Transverse colon (tissue), 4 donors: ENCODE results near the gene OPALIN. TPM values are rescaled to one million over a fixed set of nuclear protein-coding genes. Genes with fewer than 3 reads are reported as not detected.
A peak's percentile ranks its signal among the peaks of the same experiment; 100 is the strongest.

ENCODE experiments used
- DNase-seq: peaks from one replicate; pipeline ENCODE4 v3.0.0-alpha.2; 2019
- H3K27ac ChIP-seq, 4 donors: fragments of 200-600 bp; sonication (generic); 2 replicates each; pipeline ENCODE4 v1.5.1; 2016 to 2018; ENCODE audit warnings: inconsistent platforms in 4 of 4
- H3K27me3 ChIP-seq: fragments of 200-600 bp; sonication (generic); 2 replicates; pipeline ENCODE4 v1.5.1; 2017; ENCODE audit warnings: inconsistent platforms
- H3K36me3 ChIP-seq, 4 donors: fragments of 200-600 bp; sonication (generic); 2 replicates each; pipeline ENCODE4 v1.5.1; 2017 to 2019; ENCODE audit warnings: inconsistent platforms in 4 of 4
- H3K4me1 ChIP-seq, 4 donors: fragments of 200-600 bp; sonication (generic); 2 replicates each; pipeline ENCODE4 v1.5.1; 2017 to 2020; ENCODE audit warnings: inconsistent platforms in 4 of 4
- H3K4me3 ChIP-seq, 4 donors: fragments of 200-600 bp; sonication (generic); 1 replicate in 1 of 4; 2 replicates in 3 of 4; pipeline versions ENCODE4 v1.5.1 to v1.6.1; 2017 to 2019; ENCODE audit warnings: inconsistent platforms in 4 of 4
- H3K9me3 ChIP-seq, 2 donors: fragments of 200-600 bp; sonication (generic); 2 replicates each; pipeline ENCODE4 v1.5.1; 2017 to 2019; ENCODE audit warnings: inconsistent platforms in 2 of 2
- CTCF ChIP-seq, 5 experiments: fragments of 200-600 bp in 3 of 5; fragments of 450-650 bp in 2 of 5; sonication (generic) in 3 of 5; IDR thresholded peaks; 1 replicate in 2 of 5; 2 replicates in 3 of 5; pipeline ENCODE4 v1.5.1; 2016 to 2017; ENCODE audit warnings: antibody characterized with exemption in 5 of 5, inconsistent platforms in 3 of 5, mild to moderate bottlenecking in 2 of 5, moderate library complexity in 1 of 5
- EP300 ChIP-seq: sonication (generic); formaldehyde crosslinking; IDR thresholded peaks from one replicate; pipeline ENCODE4 v1.6.1; 2017; ENCODE audit warnings: antibody characterized with exemption, low read depth
- POLR2A ChIP-seq: fragments of 450-650 bp; IDR thresholded peaks from one replicate; pipeline ENCODE4 v1.6.1; 2016; ENCODE audit warnings: antibody characterized with exemption, mild to moderate bottlenecking, moderate library complexity
- POLR2AphosphoS5 ChIP-seq, 3 donors: sonication (generic); formaldehyde crosslinking; IDR thresholded peaks; one replicate each; pipeline ENCODE4 v1.6.1; 2016; ENCODE audit warnings: antibody characterized with exemption in 3 of 3
- WGBS, 2 donors: methylation state at CpG; one replicate each; pipeline ENCODE4 v1.1.5; 2018; ENCODE audit warnings: low coverage in 1 of 2; 5-methylcytosine and 5-hydroxymethylcytosine counted together
- in situ Hi-C, 4 donors: fragments of 200-750 bp; cut with MboI; loops; one replicate each; pipeline versions ENCODE4 v1.15.0 to v1.15.1; 2017; ENCODE audit warnings: low sequenced_read_pairs in 3 of 4, low pct_ligation_motif_present in 1 of 4, low pct_unique_long_range_greater_than_20kb in 1 of 4
- intact Hi-C: fragments of 100-400 bp; cut with DNase I; formaldehyde crosslinking; loops from one replicate; pipeline ENCODE4 v1.15.1; 2023; ENCODE audit warnings: low total_unique reads
- total RNA-seq, 4 donors: library from RNA; depleted of rRNA; stranded (reverse); fragments of >200 nt; gene quantifications; one replicate each; pipeline ENCODE4 v1.1.0, GENCODE V29; 2016

Gene OPALIN
- total RNA-seq, 4 donors from 2014 or later, result not detected

GRCh38 chr10:96344178-96344577, 14.6 kb downstream of the OPALIN start:
- 92 to 100% methylated on average over 1 to 4 of the region's 4 CpGs for WGBS, 2 donors
- Histone ChIP-seq H3K27me3 (no peaks in the 10 kb centered on the region), H3K27ac (no peak overlapping the region), H3K36me3 (no peaks in the 10 kb centered on the region), H3K4me1 (no peaks in the 10 kb centered on the region), H3K4me3 (no peak overlapping the region), H3K9me3 (peaks cover 0 to 11% of the 10 kb centered on the region in 2 donors)
- in situ Hi-C loops (no loop called here), intact Hi-C loops (no loop called here)
- no peak for DNase-seq
- no peak for TF ChIP-seq EP300
- no peak for TF ChIP-seq POLR2AphosphoS5 (IDR thresholded peaks at IDR 0.05)

- Histone ChIP-seq H3K27ac (no peak overlapping the region), H3K4me3 (no peak overlapping the region), H3K4me1 (no peaks in the 10 kb centered on the region), H3K36me3 (no peaks in the 10 kb centered on the region), H3K9me3 (peaks cover 0 to 11% of the 10 kb centered on the region in 2 donors), H3K27me3 (no peaks in the 10 kb centered on the region)
- 76 to 78% methylated on average over 4 of the region's 4 CpGs for WGBS, 2 donors
- TF ChIP-seq CTCF (IDR thresholded peaks at IDR 0.05) (no peak), EP300 (no peak), POLR2AphosphoS5 (IDR thresholded peaks at IDR 0.05) (no peak), POLR2A (no peak)
- in situ Hi-C loops, result no loop called here
- DNase-seq, result no peak
- intact Hi-C loops, result no loop called here
Measured at GRCh38 chr10:96342402-96342801, 16.4 kb downstream of the OPALIN start.

DNA sequence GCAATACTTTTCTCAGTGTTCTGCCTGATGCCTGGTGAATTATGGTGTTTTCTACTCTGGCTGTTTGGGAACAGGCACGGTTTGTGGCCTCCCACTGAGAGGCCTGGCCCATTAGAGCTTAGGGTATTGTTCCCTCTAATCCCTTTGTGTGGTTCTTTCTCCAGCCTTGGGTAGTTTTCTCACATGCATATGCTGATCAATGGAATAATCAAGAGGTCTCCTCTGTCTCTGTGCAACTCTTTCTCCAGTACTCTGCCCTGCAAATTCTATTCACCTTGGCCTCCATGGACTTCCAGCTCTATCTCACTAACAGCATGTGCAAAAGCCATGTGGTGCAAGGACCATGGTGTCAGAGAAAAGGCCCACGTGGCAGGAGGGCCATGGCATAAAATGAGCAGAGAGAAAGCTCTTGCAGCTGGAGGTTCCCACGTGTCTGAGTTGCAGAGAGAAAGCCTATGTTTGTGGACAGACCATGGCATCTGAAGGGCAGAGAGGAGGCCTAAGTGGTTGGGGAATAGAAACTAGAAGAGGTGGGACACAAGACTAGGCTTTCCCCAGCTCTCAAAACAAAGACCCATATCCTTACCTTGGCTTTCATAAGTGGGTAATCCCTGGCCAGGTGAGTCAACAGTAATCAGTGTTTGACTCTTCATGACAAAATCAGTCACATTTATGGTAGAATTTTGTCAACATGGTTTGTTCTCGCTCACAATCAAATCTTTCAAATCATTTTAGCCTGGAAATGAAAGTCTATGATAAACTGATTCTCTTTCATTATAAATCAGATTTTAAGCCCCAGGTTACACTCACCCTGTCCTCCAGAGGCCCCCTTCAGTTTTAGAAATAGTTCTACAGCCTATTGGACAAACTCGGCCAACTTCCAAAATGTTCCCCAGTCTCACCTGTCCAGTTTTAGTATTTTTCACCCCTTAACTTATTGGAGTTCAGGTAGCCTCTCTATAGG, 17.3 kb downstream of the OPALIN start:
- Histone ChIP-seq H3K27ac (no peak overlapping the region), H3K4me1 (no peaks in the 10 kb centered on the region), H3K9me3 (peaks cover 0 to 11% of the 10 kb centered on the region in 2 donors), H3K36me3 (no peaks in the 10 kb centered on the region), H3K4me3 (no peak overlapping the region), H3K27me3 (no peaks in the 10 kb centered on the region)
- in situ Hi-C loops, result no loop called here
- TF ChIP-seq POLR2AphosphoS5 (IDR thresholded peaks at IDR 0.05), result no peak
- TF ChIP-seq POLR2A, result no peak
- no peak for TF ChIP-seq CTCF (IDR thresholded peaks at IDR 0.05)
- TF ChIP-seq EP300, result no peak
- WGBS, 2 donors, result 57 to 80% methylated on average over 4 to 5 of the region's 5 CpGs
- no peak for DNase-seq
- intact Hi-C loops, result no loop called here

DNA sequence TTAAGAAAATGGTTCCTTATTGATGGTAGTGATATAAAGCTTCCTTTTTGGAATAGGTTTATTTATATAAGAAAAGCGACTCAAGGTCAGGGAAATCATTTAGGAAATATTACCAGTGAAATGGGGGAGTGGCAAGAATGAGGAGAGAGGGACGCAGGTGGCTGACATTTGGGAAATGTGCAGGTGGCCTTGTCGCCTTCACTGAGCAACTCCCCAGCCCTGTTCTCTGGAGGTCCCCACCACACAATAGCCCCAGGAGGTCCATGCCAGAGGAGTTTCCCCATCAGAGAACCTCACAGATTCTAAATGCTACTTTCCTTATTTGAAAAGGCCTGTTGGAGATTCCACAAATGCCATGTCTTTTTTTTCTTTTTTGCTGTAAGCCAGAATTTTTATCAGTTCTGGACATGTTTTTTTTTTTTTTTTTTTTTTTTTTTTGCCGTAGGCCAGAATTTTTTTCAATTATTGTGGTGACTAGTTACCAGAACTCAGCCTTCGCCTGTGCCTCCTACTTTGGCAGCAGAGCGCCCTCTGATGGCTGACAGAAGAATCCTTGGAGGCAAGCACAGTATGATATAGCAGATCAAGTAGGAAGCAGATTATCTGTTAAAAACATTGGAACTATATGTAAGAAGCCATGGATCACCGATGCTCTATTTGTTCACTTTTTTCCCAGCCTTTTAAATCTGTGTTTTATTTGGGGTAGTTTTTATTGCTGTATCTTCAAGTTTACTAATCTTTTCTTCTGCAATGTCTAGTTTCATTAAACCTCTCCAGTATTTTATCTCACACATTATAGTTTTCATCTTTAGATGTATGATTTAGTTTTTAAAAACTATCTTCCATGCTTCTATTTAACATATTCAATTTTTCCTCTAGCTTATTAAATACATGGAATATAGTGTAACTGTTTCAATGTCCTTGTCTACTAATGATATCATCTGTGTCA, 18.6 kb downstream of the OPALIN start:
- no peak overlapping the region for H3K27ac ChIP-seq
- H3K9me3 ChIP-seq, result no peaks in the 10 kb centered on the region
- intact Hi-C loops (no loop called here), in situ Hi-C loops (no loop called here)
- TF ChIP-seq EP300 (no peak), CTCF (IDR thresholded peaks at IDR 0.05) (peak in 4 of 5 experiments; percentile 52 to 65 (median 58))
- no peaks in the 10 kb centered on the region for H3K36me3 ChIP-seq
- WGBS, 2 donors, result 34 to 48% methylated on average over 3 to 7 of the region's 7 CpGs
- H3K4me3 ChIP-seq, result no peak overlapping the region
- DNase-seq, result peak; percentile 69
- no peaks in the 10 kb centered on the region for H3K4me1 ChIP-seq
- H3K27me3 ChIP-seq, result no peaks in the 10 kb centered on the region
